Activated CD4-positive, alpha-beta T cell treated with anti-CD3 and anti-CD28 coated beads, Interleukin-2, amount 50 U/mL, for 16 hours (primary cell): ENCODE results near the gene PDE4D.

Experiments used
- DNase-seq: peaks from one replicate; pipeline ENCODE4 v3.0.0-alpha.2; 2020

Gene PDE4D

DNA sequence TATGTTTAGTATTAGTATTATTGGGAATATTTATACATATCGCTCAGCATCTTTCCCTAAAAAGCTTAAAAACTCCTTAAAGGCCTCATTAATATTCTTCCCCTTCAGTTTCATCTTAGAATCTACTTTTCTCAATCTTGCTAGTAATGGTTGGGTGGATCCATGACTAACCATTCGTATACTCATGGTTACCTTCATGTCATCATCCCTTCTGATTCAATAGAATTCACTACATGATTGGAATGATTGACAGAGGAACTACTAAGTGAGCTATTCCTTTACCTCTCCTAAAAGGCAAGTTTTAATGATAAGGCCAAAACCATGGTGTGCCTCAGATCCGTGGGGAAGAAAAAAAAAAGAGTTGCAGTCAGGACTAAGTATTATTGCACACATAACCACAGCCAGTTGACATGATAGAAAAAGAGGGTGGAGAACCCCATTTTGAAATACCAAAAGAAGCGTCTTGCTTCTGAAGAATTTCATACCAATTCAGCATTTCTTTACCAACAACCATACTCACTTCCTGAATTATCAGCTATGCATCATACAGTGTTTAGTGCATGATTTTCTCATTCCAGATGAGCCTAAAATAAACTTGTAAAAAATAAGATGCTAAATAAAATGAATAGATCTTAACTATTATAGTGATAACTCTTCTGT is 624.6 kb downstream of the PDE4D start:
- no peak for DNase-seq

DNA sequence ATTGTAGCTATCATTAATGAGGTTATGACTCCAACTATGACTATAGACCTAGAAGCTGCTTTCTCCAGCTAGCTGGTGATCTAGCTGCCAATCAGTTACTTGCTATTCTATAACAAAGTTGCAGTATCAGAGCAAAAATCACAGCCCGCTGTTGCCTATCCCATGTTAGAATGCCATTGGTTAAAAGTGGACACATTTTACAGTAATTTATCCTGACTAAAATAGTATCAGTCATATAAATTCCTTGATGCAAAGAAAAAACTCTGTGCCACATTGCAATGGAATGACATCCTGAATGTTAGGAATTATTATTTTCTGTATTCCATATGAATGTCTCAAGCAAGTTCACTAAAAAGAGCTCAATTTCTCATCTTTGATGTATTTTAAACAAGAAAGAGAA is 626.5 kb downstream of the PDE4D start:
- DNase-seq = no peak

DNA sequence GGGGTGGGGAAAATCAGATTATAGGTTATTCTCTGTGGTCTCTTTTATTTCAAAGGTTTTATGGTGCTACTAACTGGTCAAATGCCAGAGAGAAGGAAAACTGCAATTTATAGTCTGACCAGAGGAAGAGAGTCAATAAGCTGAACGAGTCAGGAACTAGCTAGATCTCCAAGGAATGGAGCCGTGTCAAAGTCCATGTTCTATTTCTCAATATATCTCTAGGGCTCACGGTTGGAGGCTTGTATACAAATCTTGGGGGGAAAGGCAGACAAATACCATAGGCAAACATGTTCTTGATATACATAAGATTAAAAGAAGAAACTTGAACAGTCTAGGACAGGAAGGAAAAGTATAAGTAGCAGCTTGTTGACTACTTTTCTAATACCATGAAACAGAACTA is 627.1 kb downstream of the PDE4D start:
- no peak for DNase-seq

DNA sequence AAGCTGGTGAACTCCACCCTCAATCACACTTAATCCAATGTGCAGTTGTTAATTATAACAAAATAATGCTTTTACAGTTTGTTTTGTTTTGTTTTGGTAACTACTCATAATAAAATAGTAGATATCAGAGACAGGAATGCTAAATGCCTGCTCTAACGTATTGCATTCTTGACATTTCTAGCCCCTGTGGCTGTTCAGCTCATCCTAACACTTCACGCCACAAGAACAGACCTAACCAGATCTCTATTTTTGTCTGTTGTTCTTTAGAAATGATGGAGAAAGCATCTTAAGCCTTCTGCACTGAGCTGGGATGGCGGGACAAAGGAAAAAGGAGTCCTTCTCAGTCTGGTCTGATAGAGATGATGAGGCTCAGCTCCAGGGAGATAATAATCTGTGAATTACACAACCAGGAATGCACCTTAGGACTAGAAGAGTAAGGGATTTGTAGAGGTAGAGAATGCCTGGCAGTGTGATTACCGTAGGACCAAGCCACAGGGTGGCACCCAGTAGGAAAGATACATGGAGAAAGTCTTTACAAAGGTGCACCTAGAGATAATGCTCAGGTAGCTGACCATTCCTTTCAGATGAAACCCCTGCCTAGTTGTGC is 628.8 kb downstream of the PDE4D start:
- no peak for DNase-seq

DNA sequence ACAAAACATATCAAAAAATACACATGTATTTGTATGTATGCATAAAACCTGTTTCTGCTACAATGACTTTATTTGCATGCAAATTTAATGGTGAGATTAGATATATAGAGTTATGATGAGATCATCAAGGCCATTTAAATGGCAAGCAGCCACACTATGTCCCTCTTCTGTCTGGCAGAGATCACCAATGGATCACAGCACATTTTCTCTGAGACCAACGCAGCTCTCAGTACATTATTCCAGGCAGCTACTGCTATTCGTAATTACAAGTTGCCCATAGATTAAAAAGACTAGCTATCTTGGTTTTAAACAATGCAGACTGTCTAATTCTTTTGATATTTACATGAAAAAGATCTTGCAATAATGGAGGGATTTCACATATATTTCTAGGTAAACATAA is 629.5 kb downstream of the PDE4D start:
- no peak for DNase-seq

DNA sequence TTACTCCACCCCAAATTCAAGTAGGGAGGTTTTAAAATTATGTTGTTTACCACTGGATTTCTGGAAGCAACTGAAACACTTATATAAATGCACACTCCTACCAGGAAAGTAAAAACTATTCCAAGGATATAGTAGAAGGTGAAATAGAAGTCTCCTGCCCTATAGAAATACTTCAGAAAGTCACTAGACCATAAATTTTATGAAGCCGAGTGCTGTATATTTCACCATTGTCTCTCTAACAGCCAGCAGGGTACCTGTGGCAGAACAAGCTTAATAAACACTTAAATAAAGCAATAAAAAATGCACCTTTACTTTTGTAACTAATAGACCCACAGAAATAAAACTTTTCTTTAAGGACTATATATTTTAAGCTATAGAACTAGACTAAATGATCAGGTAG is 631.6 kb downstream of the PDE4D start:
- no peak for DNase-seq

DNA sequence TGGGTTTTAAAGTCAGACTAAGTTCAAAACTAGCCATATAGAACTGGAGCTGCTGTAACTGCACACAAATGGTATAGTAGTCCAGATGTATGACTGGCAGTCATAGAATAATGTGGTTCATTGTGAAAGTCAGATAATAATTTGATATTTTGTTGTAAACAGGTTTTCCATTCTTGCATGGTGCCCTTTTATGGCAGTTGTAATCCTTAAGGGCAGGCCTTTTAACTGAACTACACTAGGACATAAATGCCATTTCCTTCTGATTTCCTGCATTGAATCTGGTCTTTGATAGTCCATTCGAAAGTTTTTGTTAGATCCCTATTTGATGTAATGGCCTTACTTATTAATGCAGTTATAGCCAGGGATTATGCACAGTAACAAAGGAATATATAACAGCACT is 632.6 kb downstream of the PDE4D start:
- no peak for DNase-seq

DNA sequence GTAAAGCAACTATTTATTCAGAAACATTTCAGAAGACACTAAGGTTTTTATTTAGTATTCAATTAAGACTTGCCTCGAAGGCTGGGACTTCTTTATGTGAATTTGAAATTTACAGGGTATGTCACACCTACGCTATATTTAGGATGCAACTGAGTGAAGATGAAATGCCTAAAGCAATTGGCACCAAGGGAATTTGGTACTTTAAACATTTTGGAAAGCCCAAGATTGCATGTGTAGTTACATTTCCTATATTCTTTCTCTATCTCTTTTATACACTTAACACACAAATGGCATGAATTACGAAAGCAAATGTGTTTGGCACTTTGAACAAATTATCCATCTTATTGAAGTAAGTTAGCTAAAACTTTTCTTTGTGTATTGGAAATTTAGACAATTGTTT is 633.3 kb downstream of the PDE4D start:
- no peak for DNase-seq

DNA sequence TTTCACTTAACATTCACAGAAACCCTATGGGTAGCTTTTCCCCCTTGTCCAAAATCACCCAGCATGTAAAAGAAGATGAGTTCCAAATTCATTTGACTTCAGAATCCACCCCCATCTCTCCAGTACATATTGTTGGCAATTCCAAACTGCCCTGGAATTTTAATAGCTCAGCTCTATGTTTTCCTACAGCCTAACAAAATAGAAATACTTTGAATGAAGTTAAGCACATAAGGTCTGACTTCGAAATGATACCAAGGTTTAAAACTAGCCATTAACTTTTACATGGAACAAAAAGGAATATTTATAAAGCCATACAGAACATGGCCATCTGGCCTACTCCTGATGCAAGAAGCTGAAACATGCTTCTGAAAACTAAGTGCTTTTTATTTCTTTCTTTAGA is 634.3 kb downstream of the PDE4D start:
- no peak for DNase-seq

DNA sequence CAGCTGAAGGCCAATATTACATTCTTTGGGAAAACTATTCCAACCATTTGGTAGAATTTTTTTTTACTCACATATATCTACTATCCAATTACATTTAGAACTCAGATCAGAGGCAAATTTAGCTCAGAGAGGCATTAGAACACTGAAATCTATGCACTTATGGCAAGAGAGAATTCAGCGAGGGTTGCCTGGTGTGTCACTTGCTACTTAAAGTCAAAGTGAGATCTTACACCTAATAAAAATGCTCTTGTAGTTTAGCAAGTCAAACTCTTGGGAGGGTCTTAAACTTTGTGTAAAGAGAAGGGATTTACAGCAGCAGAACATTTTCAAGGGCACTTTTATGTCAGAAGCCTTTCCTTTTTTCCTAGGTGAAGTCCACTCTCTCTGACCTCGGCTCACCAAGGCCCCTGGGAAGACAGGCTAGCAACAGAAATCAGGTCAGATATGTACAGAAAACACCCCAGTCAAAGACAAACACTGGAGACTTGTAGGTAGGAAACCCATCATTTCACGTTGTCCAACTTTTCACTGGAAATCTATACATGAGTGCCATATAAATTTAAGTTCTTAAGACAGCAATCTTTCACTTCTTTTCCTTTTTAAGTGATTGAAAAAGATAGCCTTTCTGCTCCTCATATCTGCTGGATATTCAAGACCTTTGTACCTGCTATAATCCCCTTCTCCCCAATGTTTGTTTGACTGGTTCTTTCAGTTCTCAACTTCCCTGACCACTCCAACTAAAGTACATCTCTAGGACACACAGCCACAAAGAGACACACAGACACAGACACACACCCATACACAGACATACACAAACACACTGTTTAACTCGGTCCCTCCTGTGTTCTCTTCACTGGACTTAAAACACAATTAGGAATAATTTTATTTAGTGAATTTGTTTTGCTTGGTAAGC is 635.8 kb downstream of the PDE4D start:
- DNase-seq = no peak

DNA sequence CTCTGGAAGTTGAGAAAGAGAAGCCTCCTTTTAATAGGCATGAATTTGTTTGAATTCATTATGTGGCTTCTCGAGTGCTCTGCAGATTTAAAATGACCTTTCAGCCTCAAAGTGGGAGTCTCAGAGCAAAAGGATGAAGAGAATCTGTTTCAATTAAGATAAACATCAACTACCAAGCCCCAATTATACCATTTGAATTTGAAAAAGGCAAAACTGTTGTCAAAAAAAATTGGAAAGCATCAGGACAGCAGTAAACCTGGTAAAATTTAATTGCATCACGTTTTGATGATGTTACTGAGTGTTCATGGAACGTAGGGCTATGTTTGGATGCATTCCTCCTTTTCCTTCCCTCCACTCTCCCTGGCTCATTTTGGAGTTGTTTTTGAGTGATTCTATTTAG is 637.2 kb downstream of the PDE4D start:
- no peak for DNase-seq

DNA sequence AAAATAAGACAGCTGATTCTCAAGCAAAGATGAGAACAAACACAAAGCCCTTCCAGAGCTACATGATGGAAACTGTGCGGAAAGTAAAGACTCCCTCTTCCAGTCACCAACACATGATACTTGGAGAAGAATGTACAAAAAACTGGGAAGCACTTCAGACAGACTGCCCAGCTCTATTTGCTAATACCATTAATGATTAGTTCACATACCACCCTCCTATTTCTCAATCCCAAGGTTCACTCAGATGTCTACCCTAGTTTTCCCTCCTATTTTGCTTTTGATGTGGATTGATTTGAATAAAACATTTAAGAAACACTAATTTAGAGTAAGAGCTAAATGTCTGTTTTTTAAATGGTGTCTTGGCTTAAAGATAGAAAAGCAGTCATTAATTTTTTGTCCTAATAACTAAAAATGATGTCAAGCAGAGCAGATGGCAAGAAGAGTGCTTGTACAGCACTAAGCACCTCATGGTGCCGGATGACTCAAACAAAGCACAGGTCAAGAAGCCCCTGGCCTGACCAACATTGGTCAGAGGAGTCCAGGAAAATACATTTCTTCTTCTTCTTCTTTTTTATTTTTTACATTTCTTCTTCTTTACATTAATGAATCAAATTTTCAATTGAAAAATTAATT is 639.4 kb downstream of the PDE4D start:
- no peak for DNase-seq

DNA sequence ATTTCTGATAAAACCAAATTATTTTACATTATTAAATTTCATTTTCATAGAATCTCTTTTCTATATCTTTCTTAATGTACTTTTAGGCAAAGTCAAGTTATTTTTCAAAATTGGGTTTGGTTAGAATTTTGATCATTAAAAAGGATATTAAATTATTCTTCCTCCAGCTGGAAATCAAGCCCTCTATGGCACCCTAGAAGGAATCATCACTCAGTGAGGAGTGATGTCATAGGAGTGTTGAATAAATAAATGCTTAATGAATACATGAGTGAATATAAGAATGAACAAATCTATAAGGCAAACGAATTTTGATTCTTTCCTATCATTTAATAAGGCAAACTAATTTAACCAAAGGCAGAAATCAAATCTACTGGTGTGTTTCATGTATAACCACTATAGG is 639.9 kb downstream of the PDE4D start:
- no peak for DNase-seq

DNA sequence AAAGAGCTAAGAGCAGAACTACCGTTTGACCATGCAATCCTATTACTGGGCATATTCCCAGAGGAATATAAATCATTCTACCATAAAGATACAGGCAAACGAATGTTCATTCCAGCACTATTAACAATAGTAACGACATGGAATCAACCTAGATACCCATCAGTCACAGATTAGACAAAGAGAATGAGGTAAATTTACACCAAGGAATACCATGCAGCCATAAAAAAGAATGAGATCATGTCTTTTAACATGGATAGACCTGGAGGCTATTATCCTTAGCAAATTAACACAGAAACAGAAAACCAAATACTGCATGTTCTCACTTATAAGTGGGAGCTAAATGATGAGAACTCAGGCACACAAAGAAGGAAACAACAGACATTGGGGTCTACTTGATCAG is 641.9 kb downstream of the PDE4D start:
- no peak for DNase-seq

DNA sequence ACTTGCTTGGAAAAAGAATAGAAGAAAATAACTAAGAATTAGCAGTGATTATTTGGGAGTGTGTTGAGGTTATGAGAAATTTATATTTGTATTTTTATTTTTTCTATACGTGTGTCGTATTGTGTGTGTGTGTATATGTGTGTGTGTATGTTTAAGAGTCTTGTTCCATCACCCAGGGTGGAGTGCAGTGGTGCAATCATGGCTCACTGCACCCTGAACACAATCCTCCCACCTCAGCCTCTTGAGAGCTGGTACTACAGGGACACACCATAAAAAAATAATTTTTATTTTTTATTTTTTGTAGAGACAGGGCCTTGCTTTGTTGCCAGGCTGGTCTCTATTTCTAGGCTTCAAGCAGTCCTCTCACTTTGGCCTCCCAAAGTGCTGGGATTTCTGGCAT is 643.8 kb downstream of the PDE4D start:
- DNase-seq = no peak

DNA sequence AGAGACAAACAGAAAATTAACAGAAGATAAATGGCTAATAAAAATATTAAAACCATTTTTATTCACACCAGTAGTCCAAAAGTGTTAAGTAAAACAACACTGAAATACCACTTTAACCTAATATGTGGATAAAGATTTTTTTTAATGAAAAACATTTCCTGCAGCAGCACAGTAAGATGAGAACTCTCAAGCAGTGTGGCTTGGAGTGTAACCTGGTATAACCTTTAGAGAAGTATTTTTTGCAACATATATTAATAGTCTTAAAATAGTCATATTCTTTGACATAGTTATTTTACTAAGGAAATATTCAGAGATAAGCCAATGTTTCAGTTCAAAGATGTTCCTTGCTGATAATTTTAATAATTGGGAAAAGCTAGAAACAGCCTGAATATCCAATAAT is 644.4 kb downstream of the PDE4D start:
- DNase-seq = no peak

DNA sequence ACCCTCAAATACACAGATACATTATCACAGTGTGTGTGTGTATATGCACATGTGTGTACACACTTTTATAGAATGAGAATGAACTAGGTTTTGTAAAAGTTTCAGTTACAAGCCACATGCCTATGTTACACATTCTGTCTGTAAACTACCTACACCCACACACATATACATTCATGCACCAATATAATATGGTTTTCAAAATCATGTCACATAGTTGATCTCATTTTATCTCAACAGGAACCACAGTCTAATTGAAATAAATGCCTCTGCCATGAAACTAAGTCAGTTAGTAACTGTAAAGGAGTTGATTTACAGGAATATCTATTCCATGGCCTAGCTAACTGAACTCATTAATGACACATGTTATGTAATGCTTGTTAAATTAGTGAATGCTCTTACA is 646.6 kb downstream of the PDE4D start:
- no peak for DNase-seq

DNA sequence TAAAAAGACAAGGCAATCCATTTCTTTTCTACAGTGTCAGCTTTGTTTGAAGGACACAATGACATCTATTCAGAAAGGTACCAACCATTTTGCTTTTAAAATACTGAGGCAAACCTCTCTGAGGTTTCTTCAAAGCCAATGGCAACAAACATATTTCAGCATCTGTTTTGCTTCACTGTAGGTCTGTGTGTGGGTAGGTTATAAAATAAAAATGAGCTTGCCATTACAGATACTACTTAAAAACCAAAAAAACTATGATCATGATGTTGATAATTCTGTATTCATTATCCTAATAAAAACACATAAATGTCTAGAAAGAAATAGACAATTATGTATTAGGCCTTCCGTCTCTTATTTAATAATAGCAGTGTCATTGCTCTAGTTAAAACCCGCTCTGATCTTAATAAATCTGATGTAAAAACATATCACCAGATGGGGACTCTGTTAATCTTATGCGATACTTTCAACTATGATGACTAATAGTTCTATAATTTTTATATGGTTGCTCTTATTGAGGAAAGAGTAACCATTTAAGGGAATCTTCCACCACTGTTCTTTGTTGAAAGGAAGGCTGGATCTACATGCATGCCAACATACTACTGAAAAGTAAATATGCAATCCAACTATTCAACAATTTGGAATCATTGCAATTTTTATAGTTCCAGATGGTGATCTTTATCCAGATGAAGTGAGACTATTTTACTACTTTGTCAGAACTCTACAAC is 647.2 kb downstream of the PDE4D start:
- no peak for DNase-seq

DNA sequence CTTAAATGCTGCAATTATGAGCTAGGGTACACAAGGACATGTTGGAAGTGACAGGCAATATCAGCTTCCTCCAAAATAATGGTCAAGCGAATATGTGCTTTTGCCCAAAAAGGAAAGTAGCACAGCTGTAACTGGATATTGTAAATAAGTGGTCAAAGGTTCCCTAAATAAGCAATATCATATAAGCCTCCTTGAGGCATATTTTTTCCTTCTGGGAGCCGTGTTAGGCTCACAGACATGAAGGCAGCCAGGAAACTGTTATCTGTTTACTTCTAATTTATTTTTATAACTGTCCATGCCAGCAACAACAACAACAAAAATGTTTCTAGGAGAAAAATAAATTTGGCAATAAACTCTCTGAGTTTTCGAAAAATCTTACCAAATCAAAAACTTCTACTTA is 648.3 kb downstream of the PDE4D start:
- no peak for DNase-seq

DNA sequence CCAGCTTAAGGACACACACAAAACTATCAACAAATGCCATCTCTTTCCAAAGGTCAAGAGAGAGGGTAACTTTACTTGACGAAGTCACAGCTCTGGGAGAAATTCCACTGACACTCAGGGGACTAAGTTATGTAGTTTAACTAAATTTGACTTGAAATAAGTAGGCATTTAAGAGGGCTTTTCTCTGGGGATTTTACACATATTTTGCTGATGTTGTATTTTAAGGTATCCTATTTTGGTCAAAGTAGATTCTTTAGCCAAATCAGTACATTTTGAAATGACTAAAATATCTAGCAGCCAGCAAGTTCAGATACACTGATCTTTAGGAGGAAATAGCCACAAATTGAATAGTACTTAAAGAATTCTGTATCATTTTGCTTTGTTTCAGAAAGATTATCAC is 652.0 kb downstream of the PDE4D start:
- DNase-seq = no peak

DNA sequence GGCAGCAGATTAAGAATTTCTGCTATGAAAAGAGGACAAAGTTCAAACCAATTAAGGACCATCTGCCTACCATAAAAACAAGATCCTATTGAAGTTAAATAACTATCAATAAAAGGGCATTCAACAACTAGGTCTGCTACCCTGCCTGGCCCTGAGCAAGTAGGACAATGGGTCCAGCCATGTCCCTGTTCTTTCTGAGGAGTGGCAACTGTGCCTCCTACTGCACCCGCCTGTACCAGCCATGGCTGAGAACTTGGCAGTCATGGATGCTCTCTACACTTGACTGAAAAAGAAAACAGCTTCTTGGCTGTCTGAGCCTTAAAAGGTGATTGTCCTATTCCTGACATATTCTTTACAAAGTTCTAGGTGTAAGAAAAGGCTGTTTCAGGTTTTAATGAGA is 652.4 kb downstream of the PDE4D start:
- DNase-seq = no peak

DNA sequence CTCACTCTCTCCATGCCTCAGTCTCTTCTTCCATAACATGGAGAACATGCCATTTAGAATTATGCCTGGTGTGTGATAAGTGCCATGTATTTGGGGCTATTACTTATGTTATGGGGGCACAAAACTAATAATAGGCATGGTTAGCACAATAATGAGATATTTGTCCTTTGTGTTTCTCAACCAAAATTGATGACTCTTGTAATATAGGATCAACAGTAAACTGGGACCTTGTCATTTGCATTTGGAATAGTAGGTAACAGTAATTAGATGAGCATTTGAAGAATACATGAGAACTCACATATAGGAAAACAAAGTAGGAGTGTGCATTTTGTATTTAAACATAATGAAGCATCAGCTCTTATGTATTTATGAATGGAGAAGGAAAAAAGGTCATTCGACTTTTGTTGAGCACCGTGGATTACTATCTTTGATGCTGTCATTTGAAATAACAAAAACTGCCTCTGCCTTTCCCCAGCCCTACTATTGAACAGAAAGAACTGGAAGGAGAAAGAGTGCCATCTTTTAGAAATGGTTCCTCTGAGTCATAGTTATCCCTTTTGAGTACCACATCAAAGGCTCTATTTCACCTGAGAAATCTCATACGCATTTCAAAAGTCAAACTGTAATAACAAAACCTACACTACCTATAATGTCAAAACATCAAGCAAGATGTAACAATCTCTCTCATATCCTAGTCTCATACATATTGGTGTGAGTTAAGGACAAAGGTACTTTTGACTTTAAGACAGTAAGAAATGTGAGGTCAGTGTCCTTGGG is 655.2 kb downstream of the PDE4D start:
- DNase-seq = peak; percentile 77
